GM12874 (cell line): ENCODE data around the gene GNB5.

Experiments used
- TF ChIP-seq, protein P1 (sequence below): IDR thresholded peaks from 2 replicates; pipeline ENCODE4 v1.5.1; 2011; ENCODE audit warnings: low read depth, mild to moderate bottlenecking, control low read depth, low read length, moderate library complexity; ENCODE audit not compliant: insufficient read depth

The GNB5 gene

DNA sequence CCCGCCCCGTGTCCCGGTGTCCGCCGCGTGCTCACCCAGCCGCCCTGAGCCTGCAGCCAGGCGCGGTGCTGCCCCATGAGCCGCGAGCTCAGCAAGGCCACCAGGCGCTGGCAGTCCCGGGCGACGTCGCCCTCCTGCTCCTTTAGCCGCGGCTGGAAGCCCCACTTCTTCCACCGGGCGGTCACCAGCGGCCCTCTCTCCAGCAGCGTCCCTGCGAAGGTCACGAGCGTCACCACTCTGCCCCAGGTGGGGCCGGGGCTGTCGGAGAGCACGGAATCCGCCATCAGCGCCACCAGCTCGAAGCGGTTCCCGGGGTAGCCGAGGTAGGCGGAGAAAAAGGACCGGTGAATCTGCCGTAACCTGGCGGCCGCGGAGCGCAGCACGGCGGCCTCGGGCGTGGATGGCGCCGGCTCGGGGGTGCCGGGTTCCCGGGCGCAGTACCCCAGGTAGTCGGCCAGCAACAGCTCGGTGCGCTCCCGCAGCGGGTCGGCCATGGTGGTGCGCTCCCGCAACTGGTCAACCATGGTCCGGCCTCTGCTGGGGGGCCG lies 78.9 kb downstream of the GNB5 start:
- TF ChIP-seq, protein P1, sequence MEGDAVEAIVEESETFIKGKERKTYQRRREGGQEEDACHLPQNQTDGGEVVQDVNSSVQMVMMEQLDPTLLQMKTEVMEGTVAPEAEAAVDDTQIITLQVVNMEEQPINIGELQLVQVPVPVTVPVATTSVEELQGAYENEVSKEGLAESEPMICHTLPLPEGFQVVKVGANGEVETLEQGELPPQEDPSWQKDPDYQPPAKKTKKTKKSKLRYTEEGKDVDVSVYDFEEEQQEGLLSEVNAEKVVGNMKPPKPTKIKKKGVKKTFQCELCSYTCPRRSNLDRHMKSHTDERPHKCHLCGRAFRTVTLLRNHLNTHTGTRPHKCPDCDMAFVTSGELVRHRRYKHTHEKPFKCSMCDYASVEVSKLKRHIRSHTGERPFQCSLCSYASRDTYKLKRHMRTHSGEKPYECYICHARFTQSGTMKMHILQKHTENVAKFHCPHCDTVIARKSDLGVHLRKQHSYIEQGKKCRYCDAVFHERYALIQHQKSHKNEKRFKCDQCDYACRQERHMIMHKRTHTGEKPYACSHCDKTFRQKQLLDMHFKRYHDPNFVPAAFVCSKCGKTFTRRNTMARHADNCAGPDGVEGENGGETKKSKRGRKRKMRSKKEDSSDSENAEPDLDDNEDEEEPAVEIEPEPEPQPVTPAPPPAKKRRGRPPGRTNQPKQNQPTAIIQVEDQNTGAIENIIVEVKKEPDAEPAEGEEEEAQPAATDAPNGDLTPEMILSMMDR: no peak

DNA sequence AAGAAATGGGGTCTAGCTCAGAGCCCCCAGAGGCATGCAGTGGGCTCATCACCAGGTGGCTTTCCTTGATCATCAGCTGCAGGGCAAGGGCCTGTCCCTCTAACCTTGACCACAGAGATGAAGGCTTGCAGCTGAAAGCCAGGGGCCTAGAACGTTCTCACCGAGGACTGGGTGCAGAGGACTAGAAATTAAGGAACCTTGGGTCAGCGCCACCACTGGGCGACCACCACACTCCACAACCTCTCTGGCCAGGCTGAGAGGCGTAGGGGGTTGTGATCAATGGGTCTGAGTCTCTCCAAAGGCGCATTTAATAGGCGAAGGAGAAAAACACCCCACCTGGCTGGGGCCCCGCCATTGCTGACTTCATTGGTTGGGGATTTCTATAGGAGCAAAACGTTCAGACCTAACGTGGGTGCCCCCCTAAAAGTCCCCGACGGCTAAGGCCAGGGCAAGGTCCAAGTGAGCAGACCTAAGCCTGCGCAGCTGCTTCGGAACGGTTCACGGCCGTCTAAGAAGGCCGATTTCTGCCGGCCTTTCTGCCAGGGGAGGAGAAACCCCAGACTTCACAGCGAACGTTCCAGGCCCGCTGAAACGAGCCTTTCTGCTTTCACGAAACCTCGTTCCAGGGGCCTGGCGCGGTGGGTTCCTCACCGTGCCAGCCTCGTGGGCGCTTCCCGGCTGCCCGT lies 79.5 kb downstream of the GNB5 start:
- TF ChIP-seq, protein P1: no peak

DNA sequence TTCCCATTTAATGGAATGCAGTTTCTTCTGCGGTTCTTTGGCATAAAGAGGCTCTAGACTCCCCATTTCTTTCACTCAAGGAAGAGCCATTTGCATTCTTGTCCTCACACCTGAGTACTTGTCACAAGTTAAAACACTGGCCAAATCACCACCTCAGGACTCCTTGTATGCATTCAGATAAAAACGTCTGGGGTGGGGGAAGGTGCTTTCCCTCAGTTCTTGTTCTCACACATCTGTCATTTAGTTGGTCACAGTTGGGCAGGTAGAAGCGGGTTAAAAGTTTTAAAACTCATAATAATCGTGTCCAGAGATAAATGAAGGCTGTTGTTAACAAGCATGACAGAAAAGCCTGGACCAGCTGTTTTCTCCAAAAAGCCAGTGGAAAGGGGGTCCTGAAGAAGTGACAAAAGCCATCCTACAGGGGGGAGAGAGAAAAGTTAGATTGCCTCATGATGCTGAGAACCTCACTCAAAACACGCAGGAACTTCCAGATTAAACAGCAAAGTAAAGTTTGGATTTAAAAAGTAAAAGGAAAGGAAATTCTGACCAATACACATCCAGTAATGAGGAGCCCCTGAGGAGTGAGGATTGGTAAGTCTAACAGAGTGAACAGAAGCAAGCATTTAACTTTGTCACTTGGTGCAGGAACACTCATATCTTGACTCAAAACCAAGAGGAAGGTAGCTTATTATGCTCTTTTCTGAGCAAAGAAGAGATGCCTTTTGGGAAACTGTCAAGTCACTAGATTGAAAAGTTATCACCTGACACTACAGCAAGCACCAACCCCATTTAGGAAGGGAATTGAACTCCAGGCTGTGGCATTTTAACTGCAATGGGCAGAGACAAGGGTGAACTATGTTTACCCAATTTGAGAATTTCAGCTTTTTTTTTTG lies 81.4 kb downstream of the GNB5 start:
- TF ChIP-seq, protein P1: no peak

DNA sequence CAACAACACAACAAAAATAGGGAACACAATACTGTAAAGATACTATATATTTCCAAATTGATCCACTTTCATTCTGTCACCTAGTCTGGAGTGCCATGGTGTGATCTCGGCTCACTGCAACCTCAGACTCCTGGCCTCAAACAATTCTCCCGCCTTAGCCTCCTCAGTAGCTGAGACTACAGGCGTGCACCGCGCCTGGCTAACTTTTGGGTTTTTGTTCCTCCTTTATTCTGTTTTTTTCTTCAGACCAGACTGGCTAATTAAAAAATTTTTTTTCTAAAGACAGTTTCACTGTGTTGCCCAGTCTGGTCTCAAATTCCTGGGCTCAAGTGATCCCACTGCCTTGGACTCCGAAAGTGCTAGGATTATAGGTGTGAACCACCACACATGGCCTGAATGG lies 84.0 kb downstream of the GNB5 start:
- TF ChIP-seq, protein P1: no peak

DNA sequence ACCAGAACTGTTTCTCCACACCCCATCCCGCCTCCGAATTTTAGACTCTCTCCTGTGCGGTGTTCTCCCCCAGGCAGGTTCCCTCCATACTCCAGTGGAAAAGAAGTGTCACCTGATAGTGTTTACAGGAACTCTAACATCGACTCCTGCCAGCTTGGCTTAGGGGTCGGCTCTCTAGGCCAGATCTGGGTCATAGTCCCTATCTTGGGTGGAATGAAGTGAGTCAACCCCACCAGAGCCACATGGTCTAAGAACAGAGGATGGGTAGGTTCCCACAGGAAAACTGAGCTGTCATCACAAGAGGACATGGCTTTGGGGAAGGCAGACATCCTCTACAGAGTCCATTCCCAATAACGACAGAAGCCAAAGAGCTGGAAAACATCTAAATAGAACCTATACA lies 84.6 kb downstream of the GNB5 start:
- TF ChIP-seq, protein P1: no peak

DNA sequence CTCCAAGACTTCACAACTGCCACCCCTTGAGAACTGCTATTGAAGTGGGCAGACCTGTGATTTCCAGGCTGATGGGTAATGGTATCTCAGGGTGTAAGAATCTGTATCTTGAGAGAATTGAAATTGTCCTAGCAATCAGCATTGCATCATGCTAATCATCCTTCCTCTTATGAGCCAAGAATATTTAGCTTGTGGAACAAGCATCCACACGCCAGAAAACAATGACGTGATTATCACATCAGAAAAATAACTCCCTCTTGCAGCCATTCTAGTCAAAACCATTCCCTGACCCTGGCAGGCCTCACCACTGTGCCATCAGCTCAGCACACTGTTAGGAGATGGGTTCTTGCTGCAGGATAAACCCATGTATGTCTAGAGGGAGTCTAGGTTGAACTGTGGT lies 85.3 kb downstream of the GNB5 start:
- TF ChIP-seq, protein P1: no peak

DNA sequence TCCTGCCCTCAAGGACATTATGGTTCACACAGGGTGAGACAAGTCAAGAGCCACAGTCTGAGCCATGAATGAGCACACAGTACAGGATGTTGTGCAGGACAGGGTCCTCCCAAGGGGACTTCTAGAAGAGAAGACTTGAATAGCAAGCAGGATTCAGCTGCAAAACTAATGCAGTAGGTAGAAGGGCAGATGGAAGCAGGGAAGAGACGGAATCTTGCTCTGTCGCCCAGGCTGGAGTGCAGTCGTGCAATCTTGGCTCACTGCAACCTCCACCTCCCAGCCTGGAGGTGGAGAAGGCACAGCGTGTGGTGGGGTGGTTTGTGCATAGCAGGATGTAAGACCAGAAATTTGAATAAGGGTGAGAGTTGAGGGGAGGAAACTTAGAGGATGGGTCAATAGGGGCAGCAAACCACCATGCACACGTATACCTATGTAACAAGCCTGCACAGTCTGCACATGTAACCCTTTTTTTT lies 86.6 kb downstream of the GNB5 start:
- TF ChIP-seq, protein P1: no peak
